ENCODE data around the gene BTBD7.

BTBD7 gene

DNA sequence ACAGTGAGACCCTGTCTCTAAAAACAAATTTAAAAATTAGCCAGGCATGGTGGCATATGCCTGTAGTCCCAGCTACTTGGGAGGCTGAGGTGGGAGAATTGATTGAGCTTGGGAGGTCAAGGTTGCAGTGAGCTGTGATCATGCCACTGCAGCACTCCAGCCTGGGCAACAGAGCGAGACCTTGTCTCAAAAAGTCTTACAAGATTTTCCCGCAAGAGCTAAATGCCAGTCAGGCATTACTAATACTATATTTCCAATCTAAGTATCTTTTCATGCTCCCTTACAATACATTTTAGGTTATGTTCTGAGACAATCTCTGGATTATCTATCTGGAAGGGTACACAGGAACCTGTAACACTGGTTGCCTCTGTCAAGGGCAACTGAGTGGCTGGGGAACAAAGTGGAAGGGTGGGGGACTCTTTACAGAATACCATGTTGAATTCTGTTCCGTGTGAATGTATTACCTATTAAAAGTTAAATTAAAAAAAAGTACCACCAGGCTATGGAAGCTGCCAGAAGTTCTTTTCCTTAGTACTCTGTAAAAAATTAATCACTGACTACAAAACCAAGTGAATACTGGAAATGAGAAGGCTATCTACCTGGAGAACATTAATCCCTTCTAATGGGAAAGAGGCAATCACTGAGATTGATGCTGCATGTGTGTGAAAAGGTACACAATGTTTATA lies 56.7 kb downstream of the BTBD7 start:
- no peak for DNase-seq (ENCODE audit: low read depth)
- no peak overlapping the region for H3K4me3 ChIP-seq (ENCODE audit: low read depth, low read length)
- TF ChIP-seq, protein P1, sequence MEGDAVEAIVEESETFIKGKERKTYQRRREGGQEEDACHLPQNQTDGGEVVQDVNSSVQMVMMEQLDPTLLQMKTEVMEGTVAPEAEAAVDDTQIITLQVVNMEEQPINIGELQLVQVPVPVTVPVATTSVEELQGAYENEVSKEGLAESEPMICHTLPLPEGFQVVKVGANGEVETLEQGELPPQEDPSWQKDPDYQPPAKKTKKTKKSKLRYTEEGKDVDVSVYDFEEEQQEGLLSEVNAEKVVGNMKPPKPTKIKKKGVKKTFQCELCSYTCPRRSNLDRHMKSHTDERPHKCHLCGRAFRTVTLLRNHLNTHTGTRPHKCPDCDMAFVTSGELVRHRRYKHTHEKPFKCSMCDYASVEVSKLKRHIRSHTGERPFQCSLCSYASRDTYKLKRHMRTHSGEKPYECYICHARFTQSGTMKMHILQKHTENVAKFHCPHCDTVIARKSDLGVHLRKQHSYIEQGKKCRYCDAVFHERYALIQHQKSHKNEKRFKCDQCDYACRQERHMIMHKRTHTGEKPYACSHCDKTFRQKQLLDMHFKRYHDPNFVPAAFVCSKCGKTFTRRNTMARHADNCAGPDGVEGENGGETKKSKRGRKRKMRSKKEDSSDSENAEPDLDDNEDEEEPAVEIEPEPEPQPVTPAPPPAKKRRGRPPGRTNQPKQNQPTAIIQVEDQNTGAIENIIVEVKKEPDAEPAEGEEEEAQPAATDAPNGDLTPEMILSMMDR (IDR thresholded peaks at IDR 0.05; ENCODE audit: low read depth, low read length, missing control alignments) = no peak

DNA sequence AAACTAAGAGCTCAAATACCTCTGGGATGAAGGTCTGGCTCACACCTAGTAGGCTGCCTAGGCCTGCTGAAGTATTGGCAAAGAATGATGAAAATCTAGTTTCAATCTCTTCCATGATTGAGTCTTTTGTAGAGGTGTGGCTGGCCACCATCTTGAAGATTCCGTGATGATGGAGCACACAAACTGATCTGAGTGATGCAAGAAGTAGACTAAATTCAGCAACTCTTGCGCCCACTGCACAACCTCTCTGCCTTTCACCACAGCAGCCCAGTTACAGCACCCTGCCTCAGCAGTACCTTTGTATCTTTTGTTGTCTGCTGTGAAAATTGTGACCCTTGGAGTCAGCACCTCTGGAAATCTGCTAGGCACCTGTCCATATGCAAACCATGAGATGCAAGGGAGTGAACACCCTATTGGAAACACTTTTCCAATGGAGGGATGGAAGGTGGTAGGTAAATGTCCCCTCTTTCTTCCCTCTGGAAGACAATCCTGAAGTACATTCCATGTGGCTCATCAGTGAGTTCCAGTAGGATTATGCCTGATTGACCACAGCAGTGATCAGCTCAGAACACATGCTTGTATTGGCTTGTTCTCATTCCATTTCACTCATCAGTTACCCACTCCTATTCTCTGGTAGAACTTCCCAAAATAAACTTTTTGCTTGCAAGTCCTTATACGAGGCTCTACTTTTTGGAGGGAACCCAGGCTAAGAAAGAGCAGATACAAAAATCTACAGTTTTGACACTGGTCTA lies 58.6 kb downstream of the BTBD7 start:
- H3K4me3 ChIP-seq (ENCODE audit: low read depth, low read length) = no peak overlapping the region
- TF ChIP-seq, protein P1 (IDR thresholded peaks at IDR 0.05; ENCODE audit: low read depth, low read length, missing control alignments) = no peak
- no peak for DNase-seq (ENCODE audit: low read depth)

GRCh38 chr14:93271111-93271510 lies 61.7 kb downstream of the BTBD7 start:
- no peak overlapping the region for H3K4me3 ChIP-seq (ENCODE audit: low read depth, low read length)
- TF ChIP-seq, protein P1 (IDR thresholded peaks at IDR 0.05; ENCODE audit: low read depth, low read length, missing control alignments) = no peak
- DNase-seq (ENCODE audit: low read depth) = no peak

GRCh38 chr14:93269341-93270068 lies 63.3 kb downstream of the BTBD7 start:
- TF ChIP-seq, protein P1 (IDR thresholded peaks at IDR 0.05; ENCODE audit: low read depth, low read length, missing control alignments) = no peak
- H3K4me3 ChIP-seq (ENCODE audit: low read depth, low read length) = no peak overlapping the region
- DNase-seq (ENCODE audit: low read depth) = peak; percentile 4

- DNase-seq (ENCODE audit: low read depth) = no peak
- H3K4me3 ChIP-seq (ENCODE audit: low read depth, low read length) = no peak overlapping the region
- TF ChIP-seq, protein P1 (IDR thresholded peaks at IDR 0.05; ENCODE audit: low read depth, low read length, missing control alignments) = no peak
Observed at GRCh38 chr14:93268406-93268805, 64.4 kb downstream of the BTBD7 start.

DNA sequence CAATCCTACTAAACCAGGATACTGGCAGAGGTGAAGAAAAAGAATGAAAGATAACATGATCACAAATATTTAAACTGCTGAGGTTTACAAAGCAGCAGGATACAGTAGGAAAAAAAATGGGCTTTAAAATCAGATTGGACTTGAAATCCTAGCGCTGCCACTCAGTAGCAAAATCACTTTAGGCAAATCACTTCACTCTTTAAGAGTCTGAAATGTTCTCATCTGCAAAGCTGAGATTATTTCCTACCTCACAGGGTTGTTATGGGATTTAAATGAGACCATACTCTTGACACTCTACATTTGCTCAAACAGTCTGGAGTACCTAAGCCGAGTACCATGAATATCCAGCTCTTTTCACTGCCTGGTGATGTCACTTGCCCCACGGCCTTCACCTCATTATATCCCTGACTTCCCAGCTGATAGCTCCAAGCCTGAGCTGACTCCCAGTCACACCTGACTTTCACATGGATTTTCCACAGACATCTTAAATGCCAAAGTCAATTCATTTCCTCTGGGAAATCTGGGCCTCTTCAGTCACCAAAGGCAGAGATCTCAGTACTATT lies 65.6 kb downstream of the BTBD7 start:
- TF ChIP-seq, protein P1 (IDR thresholded peaks at IDR 0.05; ENCODE audit: low read depth, low read length, missing control alignments) = no peak
- DNase-seq (ENCODE audit: low read depth) = no peak
- no peak overlapping the region for H3K4me3 ChIP-seq (ENCODE audit: low read depth, low read length)

All from GM12864 (cell line).